Peyer's patch (tissue), 4 donors: ENCODE results near the gene HELZ2. TPM values are rescaled to one million over a fixed set of nuclear protein-coding genes. Genes with fewer than 3 reads are reported as not detected.

Experiments used
- DNase-seq, 3 donors: peaks; one replicate each; pipeline ENCODE4 v3.0.0-alpha.2; 2017 to 2019
- H3K27ac ChIP-seq, 4 donors: fragments of 200-600 bp; sonication (generic); one replicate each; pipeline ENCODE4 v1.5.1; 2016 to 2019
- H3K27me3 ChIP-seq, 2 donors: fragments of 200-600 bp; sonication (generic); one replicate each; pipeline ENCODE4 v1.5.1; 2019
- H3K36me3 ChIP-seq, 3 donors: fragments of 200-600 bp; sonication (generic); one replicate each; pipeline ENCODE4 v1.5.1; 2016 to 2019
- H3K4me1 ChIP-seq, 4 donors: fragments of 200-600 bp; sonication (generic); one replicate each; pipeline ENCODE4 v1.5.1; 2016 to 2019
- H3K4me3 ChIP-seq, 4 donors: fragments of 200-600 bp; sonication (generic); 1 replicate in 3 of 4; 2 replicates in 1 of 4; pipeline ENCODE4 v1.5.1; 2016 to 2019; ENCODE audit warnings: mild to moderate bottlenecking in 1 of 4
- H3K9me3 ChIP-seq, 4 donors: fragments of 200-600 bp; sonication (generic); one replicate each; pipeline ENCODE4 v1.5.1; 2016 to 2019; ENCODE audit warnings: mild to moderate bottlenecking in 1 of 4
- POLR2A ChIP-seq, 2 donors: fragments of 450-650 bp; IDR thresholded peaks; one replicate each; pipeline ENCODE4 v1.5.1; 2017; ENCODE audit warnings: antibody characterized with exemption in 2 of 2, mild to moderate bottlenecking in 2 of 2, moderate library complexity in 2 of 2
- total RNA-seq, 4 donors: library from RNA; depleted of rRNA; stranded (reverse); fragments of >200 nt; gene quantifications; one replicate each; pipeline ENCODE4 v1.1.0, GENCODE V29; 2016
- TF ChIP-seq, protein P1 (sequence below), 6 experiments: fragments of 450-650 bp in 4 of 6; fragments of 200-600 bp in 2 of 6; sonication (generic) in 1 of 6; IDR thresholded peaks; one replicate each; pipeline ENCODE4 v1.5.1; 2017 to 2019; ENCODE audit warnings: antibody characterized with exemption in 6 of 6, mild to moderate bottlenecking in 3 of 6, moderate library complexity in 1 of 6

The HELZ2 gene
- total RNA-seq, 4 donors from 2014 or later: 32.2 to 42.0 (median 38.4) TPM

DNA sequence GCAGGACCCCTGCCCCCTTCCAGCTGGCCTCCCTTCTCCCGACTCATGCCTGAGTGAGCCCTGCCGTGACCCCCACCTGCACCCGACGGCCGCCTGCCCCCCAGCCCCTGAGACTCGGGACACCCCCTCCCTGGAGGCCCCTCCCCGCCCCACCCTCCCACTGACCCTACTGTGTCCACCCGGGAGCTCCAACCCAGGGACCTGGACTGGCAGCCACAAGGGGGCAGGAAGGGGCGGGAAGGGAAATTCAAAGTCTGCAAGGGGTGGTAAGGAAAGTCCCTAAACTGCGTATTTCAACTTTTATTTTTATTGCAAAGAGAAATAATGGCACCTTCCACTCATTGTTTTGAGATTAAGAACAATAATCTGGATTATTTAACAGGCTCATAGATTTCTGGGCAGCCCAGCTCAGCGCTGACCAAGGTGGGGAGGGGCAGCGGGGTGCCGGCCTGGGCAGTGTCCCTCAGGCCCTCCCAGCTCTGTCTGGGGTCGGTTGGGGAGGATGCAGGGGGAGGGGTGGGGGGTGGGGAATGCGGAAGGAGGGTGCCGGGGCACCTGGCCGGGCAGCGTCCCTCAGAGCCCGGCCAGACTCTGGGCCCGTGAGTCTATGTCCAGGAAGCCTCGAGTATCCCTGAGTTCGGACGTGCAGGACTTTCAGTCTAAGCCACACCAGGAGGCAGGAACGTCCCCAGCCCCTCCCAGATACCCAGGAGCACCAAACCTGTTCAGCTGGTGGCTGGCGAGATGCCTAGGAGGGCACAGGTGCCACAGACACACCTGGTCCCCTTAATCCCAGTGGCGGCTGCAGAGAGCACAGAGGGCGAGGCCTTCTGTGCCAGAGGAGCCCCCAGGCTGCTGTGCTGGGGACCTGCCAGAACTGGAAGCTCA, 35.6 kb downstream of the HELZ2 start:
- Histone ChIP-seq H3K4me3 (peak overlapping the region; percentile 39 to 66 (median 52)), H3K27me3 (no peaks in the 10 kb centered on the region), H3K4me1 (peaks cover 4 to 28% (median 19%) of the 10 kb centered on the region in 4 donors), H3K36me3 (no peaks in the 10 kb centered on the region), H3K27ac (peak overlapping the region; percentile 73 to 98 (median 94)), H3K9me3 (no peaks in the 10 kb centered on the region)
- DNase-seq: peak in 2 of 3 donors; percentile 82 to 85
- TF ChIP-seq POLR2A (IDR thresholded peaks at IDR 0.05): no peak
- TF ChIP-seq, protein P1, sequence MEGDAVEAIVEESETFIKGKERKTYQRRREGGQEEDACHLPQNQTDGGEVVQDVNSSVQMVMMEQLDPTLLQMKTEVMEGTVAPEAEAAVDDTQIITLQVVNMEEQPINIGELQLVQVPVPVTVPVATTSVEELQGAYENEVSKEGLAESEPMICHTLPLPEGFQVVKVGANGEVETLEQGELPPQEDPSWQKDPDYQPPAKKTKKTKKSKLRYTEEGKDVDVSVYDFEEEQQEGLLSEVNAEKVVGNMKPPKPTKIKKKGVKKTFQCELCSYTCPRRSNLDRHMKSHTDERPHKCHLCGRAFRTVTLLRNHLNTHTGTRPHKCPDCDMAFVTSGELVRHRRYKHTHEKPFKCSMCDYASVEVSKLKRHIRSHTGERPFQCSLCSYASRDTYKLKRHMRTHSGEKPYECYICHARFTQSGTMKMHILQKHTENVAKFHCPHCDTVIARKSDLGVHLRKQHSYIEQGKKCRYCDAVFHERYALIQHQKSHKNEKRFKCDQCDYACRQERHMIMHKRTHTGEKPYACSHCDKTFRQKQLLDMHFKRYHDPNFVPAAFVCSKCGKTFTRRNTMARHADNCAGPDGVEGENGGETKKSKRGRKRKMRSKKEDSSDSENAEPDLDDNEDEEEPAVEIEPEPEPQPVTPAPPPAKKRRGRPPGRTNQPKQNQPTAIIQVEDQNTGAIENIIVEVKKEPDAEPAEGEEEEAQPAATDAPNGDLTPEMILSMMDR (IDR thresholded peaks at IDR 0.05): peak in 2 of 6 experiments; percentile 10 to 23

- Histone ChIP-seq H3K9me3 (no peaks in the 10 kb centered on the region), H3K4me1 (peaks cover 4 to 29% (median 19%) of the 10 kb centered on the region in 4 donors), H3K4me3 (peak overlapping the region; percentile 39 to 66 (median 52)), H3K36me3 (no peaks in the 10 kb centered on the region), H3K27me3 (no peaks in the 10 kb centered on the region), H3K27ac (peak overlapping the region; percentile 73 to 98 (median 94))
- peak; percentile 87 to 96 (median 96) for DNase-seq
- TF ChIP-seq, protein P1 (IDR thresholded peaks at IDR 0.05): peak; percentile 97 to 99 (median 98)
- TF ChIP-seq POLR2A (IDR thresholded peaks at IDR 0.05): peak; percentile 94 to 95
Measured at GRCh38 chr20:63537525-63538203, 36.4 kb downstream of the HELZ2 start.

GRCh38 chr20:63536997-63537524, 37.0 kb downstream of the HELZ2 start, which contains the start of gene PTK6:
TSS of gene PTK6 (minus strand) at chr20:63537376. CDS start at chr20:63537314, 62 bp downstream.
- peak; percentile 47 to 91 (median 90) for DNase-seq
- TF ChIP-seq, protein P1 (IDR thresholded peaks at IDR 0.05): no peak
- TF ChIP-seq POLR2A (IDR thresholded peaks at IDR 0.05): peak; percentile 55 to 67
- H3K27me3 ChIP-seq: no peaks in the 10 kb centered on the region
- H3K27ac ChIP-seq: peak within 1 kb of the TSS; percentile 73 to 98 (median 94)
- H3K9me3 ChIP-seq: no peaks in the 10 kb centered on the region
- H3K4me1 ChIP-seq: peaks cover 4 to 29% (median 17%) of the 10 kb centered on the region in 4 donors
- no peaks in the 10 kb centered on the region for H3K36me3 ChIP-seq
- peak within 1 kb of the TSS; percentile 39 to 66 (median 52) for H3K4me3 ChIP-seq

DNA sequence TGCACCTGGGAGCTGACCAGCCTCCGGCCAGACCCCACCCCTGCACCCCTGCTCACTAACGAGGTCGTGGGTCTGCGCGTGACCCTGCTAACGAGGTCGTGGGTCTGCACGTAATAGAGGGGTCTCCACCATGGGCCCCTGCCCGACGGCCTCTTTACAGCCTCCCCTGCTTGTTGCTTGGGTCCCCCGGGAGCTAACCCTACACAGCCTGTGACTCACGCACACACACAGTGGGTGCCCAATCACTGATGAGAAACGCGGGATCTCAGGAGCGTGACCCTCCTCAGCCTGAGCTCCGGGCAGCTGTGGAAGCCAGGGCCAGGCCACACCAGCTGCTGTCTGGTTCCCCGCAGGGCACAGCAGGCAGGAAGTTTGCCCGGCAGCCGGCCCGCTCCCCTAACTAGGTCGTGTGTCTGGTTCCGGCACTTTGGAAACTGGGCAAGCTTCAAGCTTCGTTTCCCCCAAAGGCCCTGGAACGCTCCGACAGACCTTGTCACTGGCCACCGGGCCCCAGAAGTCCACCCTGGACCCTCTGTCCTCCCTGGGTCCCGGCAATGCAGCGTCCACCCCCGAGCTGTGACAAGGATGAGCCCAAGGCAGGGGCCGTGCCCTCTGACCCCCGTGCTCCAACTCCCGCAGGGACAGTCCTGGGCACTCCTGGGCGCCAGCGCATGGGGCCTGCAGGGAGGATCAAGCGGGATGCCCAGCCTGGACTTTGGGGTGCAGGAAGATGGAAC, 37.6 kb downstream of the HELZ2 start:
- Histone ChIP-seq H3K4me1 (peaks cover 4 to 34% (median 16%) of the 10 kb centered on the region in 4 donors), H3K27me3 (no peaks in the 10 kb centered on the region), H3K4me3 (peak overlapping the region in 3 of 4 donors; percentile 39 to 66 (median 57)), H3K9me3 (no peaks in the 10 kb centered on the region), H3K27ac (peak overlapping the region in 3 of 4 donors; percentile 92 to 98 (median 96)), H3K36me3 (no peaks in the 10 kb centered on the region)
- DNase-seq: peak in 1 of 3 donors; percentile 61
- TF ChIP-seq, protein P1 (IDR thresholded peaks at IDR 0.05): no peak
- peak in 1 of 2 donors; percentile 24 for TF ChIP-seq POLR2A (IDR thresholded peaks at IDR 0.05)
